A673 (cell line): Measurements from ENCODE around the gene SLC35E3. TPM values are rescaled to one million over a fixed set of nuclear protein-coding genes. Genes with fewer than 3 reads are reported as not detected.

ENCODE experiments used
- BruUV-seq: library from RNA; stranded (reverse); fragments of 400-500 nt; replicated peaks from 2 replicates; lab custom pipeline; 2021; lab: Mats Ljungman, UMichigan
- CTCF ChIA-PET: fragments of 300-600 bp; sonication (Branson Sonifier 250); formaldehyde crosslinking; loops from one replicate; lab custom pipeline; 2022; ENCODE audit warnings: antibody characterized with exemption; lab: Charles Lee
- POLR2A ChIA-PET: fragments of 300-600 bp; sonication (Branson Sonifier 250); formaldehyde crosslinking; loops from one replicate; lab custom pipeline; 2022; ENCODE audit warnings: antibody characterized with exemption; ENCODE audit not compliant: low non-redundant PET; lab: Charles Lee
- DNase-seq: peaks from one replicate; pipeline ENCODE4 v3.0.0-alpha.2; 2015; ENCODE audit warnings: low spot score
- H3K27ac ChIP-seq: fragments of 200-600 bp; sonication (generic); 2 replicates; pipeline ENCODE4 v1.5.1; 2016; ENCODE audit warnings: mixed run types, low read depth, mild to moderate bottlenecking, mixed read lengths, antibody characterized with exemption, low read length; ENCODE audit not compliant: poor library complexity, severe bottlenecking
- H3K27me3 ChIP-seq: fragments of 200-600 bp; sonication (generic); replicated peaks from 2 replicates; pipeline ENCODE4 v1.6.1; 2017; ENCODE audit warnings: mixed run types, low read depth, mild to moderate bottlenecking, mixed read lengths, antibody characterized with exemption, low read length; ENCODE audit not compliant: insufficient read depth, poor library complexity
- H3K36me3 ChIP-seq: fragments of 200-600 bp; sonication (generic); 2 replicates; pipeline ENCODE4 v1.6.1; 2016; ENCODE audit warnings: mixed run types, mild to moderate bottlenecking, mixed read lengths, antibody characterized with exemption, low read length; ENCODE audit not compliant: insufficient read depth, poor library complexity, severe bottlenecking
- H3K4me1 ChIP-seq: fragments of 200-600 bp; sonication (generic); 2 replicates; pipeline ENCODE4 v1.6.1; 2017; ENCODE audit warnings: mixed run types, mild to moderate bottlenecking, mixed read lengths, antibody characterized with exemption, low read length; ENCODE audit not compliant: insufficient read depth, poor library complexity, severe bottlenecking
- H3K4me3 ChIP-seq: fragments of 200-600 bp; sonication (generic); 2 replicates; pipeline ENCODE4 v1.5.1; 2016; ENCODE audit warnings: low read depth, mixed run types, mild to moderate bottlenecking, mixed read lengths, low read length; ENCODE audit not compliant: poor library complexity, severe bottlenecking
- H3K9me3 ChIP-seq: fragments of 200-600 bp; sonication (generic); 2 replicates; pipeline ENCODE4 v1.6.1; 2016; ENCODE audit warnings: mixed run types, low read depth, mild to moderate bottlenecking, mixed read lengths, antibody characterized with exemption, low read length; ENCODE audit not compliant: poor library complexity, severe bottlenecking
- EZH2 ChIP-seq: fragments of 200-600 bp; sonication (generic); IDR thresholded peaks from 2 replicates; pipeline ENCODE4 v1.6.1; 2017; ENCODE audit warnings: borderline replicate concordance, low read depth, mild to moderate bottlenecking, mixed read lengths, antibody characterized with exemption, low read length; ENCODE audit not compliant: poor library complexity, severe bottlenecking
- intact Hi-C: fragments of 100-400 bp; cut with micrococcal nuclease; formaldehyde crosslinking; loops from one replicate; pipeline ENCODE4 v1.10.0; 2022; ENCODE audit not compliant: unreplicated experiment
- total RNA-seq: library from RNA; stranded (reverse); gene quantifications from 2 replicates; pipeline ENCODE4 v1.2.3, GENCODE V29; 2021
- TF ChIP-seq, protein P1 (sequence below): fragments of 300-800, 200-600 bp; sonication (generic); conservative IDR thresholded peaks from 2 replicates; pipeline ENCODE4 v1.5.1; 2017; ENCODE audit warnings: low read depth, mild to moderate bottlenecking, antibody characterized with exemption, low read length, moderate library complexity, mixed read lengths

The SLC35E3 gene
- total RNA-seq, 1 experiment from 2014 or later = 10.1 TPM

DNA sequence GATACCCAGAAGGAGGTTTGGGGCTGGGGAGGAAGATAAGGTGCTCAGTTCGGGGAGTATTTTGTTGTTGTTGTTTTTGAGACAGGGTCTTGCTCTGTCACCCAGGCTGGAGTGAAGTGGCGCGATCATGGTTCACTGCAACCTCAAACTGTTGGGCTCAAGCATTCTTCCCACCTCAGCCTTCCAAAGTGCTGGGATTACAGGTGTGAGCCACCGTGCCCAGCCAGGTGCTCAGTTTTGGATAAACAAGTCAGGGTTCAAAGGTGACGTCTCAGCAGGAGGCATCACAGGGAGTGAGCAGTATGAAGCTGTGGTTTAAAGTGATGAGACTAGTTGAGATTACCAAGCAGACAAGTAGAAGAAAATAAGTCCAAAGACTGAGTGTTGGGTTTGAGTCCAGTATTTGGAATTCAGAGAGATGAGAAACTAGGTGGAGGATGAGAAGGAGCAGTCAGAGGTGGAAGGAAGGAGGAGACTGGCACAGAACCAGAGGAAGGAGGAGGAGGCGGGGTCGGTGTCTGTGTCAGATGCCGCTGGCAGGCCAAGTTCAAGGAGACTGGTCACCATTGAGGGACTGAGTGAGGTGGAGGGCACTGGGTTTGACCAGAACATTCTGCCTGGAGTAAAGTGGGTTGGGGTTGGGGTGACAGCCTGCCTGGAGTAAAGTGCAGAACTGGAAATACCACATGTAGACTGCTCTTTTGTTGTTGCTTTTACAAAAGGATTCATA is 16.1 kb downstream of the SLC35E3 start:
- Histone ChIP-seq H3K4me3 (no peak overlapping the region), H3K36me3 (peaks cover 8% of the 10 kb centered on the region), H3K27me3 (no peaks in the 10 kb centered on the region), H3K27ac (no peak overlapping the region), H3K4me1 (no peaks in the 10 kb centered on the region), H3K9me3 (no peaks in the 10 kb centered on the region)
- CTCF ChIA-PET = no interaction called here
- DNase-seq = no peak
- POLR2A ChIA-PET = no interaction called here
- intact Hi-C loops = no loop called here
- no TSS peak for BruUV-seq
- TF ChIP-seq EZH2 = no peak

DNA sequence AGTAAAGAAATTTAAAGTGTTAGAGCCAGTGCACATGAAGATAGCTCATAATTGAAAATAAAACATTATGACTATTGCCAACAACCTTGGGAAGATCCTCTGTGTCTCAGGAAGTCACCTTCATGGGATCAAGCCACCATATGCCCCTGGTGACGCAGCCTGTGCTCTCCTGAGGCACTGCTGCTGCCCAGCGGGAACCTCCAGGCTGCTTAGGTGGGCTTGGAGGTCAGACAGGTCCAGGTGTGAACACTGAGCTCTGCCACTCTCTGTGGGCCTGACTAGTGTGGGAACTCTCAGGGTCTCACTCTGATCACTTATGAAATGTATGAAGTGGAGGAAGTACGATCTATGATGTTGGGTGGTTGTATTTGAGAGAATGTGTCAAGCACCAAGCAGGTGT is 16.7 kb downstream of the SLC35E3 start:
- no peak for DNase-seq
- Histone ChIP-seq H3K9me3 (no peaks in the 10 kb centered on the region), H3K27me3 (no peaks in the 10 kb centered on the region), H3K36me3 (peaks cover 8% of the 10 kb centered on the region), H3K4me1 (no peaks in the 10 kb centered on the region), H3K27ac (no peak overlapping the region), H3K4me3 (no peak overlapping the region)
- intact Hi-C loops = no loop called here
- POLR2A ChIA-PET = no interaction called here
- TF ChIP-seq EZH2 = no peak
- TF ChIP-seq, protein P1, sequence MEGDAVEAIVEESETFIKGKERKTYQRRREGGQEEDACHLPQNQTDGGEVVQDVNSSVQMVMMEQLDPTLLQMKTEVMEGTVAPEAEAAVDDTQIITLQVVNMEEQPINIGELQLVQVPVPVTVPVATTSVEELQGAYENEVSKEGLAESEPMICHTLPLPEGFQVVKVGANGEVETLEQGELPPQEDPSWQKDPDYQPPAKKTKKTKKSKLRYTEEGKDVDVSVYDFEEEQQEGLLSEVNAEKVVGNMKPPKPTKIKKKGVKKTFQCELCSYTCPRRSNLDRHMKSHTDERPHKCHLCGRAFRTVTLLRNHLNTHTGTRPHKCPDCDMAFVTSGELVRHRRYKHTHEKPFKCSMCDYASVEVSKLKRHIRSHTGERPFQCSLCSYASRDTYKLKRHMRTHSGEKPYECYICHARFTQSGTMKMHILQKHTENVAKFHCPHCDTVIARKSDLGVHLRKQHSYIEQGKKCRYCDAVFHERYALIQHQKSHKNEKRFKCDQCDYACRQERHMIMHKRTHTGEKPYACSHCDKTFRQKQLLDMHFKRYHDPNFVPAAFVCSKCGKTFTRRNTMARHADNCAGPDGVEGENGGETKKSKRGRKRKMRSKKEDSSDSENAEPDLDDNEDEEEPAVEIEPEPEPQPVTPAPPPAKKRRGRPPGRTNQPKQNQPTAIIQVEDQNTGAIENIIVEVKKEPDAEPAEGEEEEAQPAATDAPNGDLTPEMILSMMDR = no peak
- no TSS peak for BruUV-seq
- CTCF ChIA-PET = no interaction called here

DNA sequence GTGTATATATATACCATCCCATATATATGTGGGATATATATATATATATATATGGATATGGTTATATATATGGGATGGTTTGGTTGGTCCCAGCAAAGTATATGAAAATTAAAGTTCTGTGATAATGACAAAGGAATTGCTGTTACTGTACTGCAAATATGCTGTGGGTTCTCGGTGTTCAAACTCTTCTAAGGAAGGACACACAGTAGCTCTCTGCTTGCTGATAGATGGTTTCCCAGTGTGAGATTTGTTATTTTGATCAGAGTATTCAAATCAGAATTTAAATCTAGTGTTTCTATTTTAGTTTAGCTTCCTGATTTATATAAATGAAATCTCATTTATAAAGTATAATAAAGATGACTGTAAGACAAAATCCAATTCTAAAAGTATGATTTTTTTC is 19.7 kb downstream of the SLC35E3 start:
- intact Hi-C loops = no loop called here
- H3K36me3 ChIP-seq = peaks cover 3% of the 10 kb centered on the region
- no peak overlapping the region for H3K27ac ChIP-seq
- CTCF ChIA-PET = no interaction called here
- no peak overlapping the region for H3K4me3 ChIP-seq
- no peak for TF ChIP-seq EZH2
- TF ChIP-seq, protein P1 = no peak
- no peaks in the 10 kb centered on the region for H3K9me3 ChIP-seq
- no peaks in the 10 kb centered on the region for H3K27me3 ChIP-seq
- no peak for DNase-seq
- no peaks in the 10 kb centered on the region for H3K4me1 ChIP-seq
- BruUV-seq = no TSS peak
- POLR2A ChIA-PET = no interaction called here
